Stomach (tissue), 9 donors: ENCODE results near the gene HSPA13. TPM values are rescaled to one million over a fixed set of nuclear protein-coding genes. Genes with fewer than 3 reads are reported as not detected.

Source experiments
- DNase-seq, 2 donors: peaks; one replicate each; pipeline versions ENCODE4 v3.0.0 to v3.0.0-alpha.2; 2013 to 2019
- H3K27ac ChIP-seq, 5 donors: fragments of 200-600 bp in 4 of 5; sonication (generic) in 4 of 5; one replicate each; pipeline ENCODE4 v1.5.1; 2013 to 2019; ENCODE audit warnings: mild to moderate bottlenecking in 1 of 5, moderate library complexity in 1 of 5
- H3K27me3 ChIP-seq, 3 donors: fragments of 200-600 bp; sonication (generic); one replicate each; pipeline ENCODE4 v1.5.1; 2017 to 2019; ENCODE audit warnings: mixed run types in 1 of 3
- H3K36me3 ChIP-seq, 4 donors: fragments of 200-600 bp; sonication (generic); 1 replicate in 3 of 4; 2 replicates in 1 of 4; pipeline ENCODE4 v1.5.1; 2016 to 2019
- H3K4me1 ChIP-seq, 4 donors: fragments of 200-600 bp; sonication (generic); one replicate each; pipeline ENCODE4 v1.5.1; 2016 to 2019
- H3K4me3 ChIP-seq, 4 donors: fragments of 200-600 bp; sonication (generic) in 3 of 4; one replicate each; pipeline ENCODE4 v1.5.1; 2016 to 2019; ENCODE audit warnings: mild to moderate bottlenecking in 1 of 4
- H3K9me3 ChIP-seq, 4 donors: fragments of 200-600 bp; sonication (generic); one replicate each; pipeline ENCODE4 v1.5.1; 2016 to 2019
- EP300 ChIP-seq: sonication (generic); formaldehyde crosslinking; IDR thresholded peaks from one replicate; pipeline ENCODE4 v1.6.1; 2017; ENCODE audit warnings: antibody characterized with exemption
- POLR2A ChIP-seq, 4 donors: fragments of 450-650 bp; IDR thresholded peaks; one replicate each; pipeline ENCODE4 v1.6.1; 2016; ENCODE audit warnings: antibody characterized with exemption in 4 of 4, control low read depth in 2 of 4, mild to moderate bottlenecking in 1 of 4, moderate library complexity in 1 of 4
- POLR2AphosphoS5 ChIP-seq, 3 donors: sonication (generic); formaldehyde crosslinking; IDR thresholded peaks; one replicate each; pipeline ENCODE4 v1.6.1; 2016; ENCODE audit warnings: antibody characterized with exemption in 3 of 3
- WGBS, 5 donors: extraction: QIAGEN DNeasy Blood & Tissue Kit in 3 of 5; methylation state at CpG; one replicate each; pipeline versions ENCODE4 v1.1.5 to v1.1.7; 2013 to 2018; 5-methylcytosine and 5-hydroxymethylcytosine counted together
- intact Hi-C: fragments of 100-400 bp; cut with DNase I; formaldehyde crosslinking; loops from one replicate; pipeline ENCODE4 v1.15.1; 2023; ENCODE audit warnings: low total_unique reads
- polyA plus RNA-seq, 3 donors: library from polyadenylated mRNA; stranded (reverse); fragments of 200-250 nt; gene quantifications; one replicate each; pipeline ENCODE4 v1.2.3, GENCODE V29; 2013
- total RNA-seq, 5 donors: library from RNA; depleted of rRNA; stranded (reverse); fragments of >200 nt; gene quantifications; one replicate each; pipeline versions ENCODE4 v1.1.0 to v1.2.3, GENCODE V29; 2014 to 2016
- TF ChIP-seq, protein P1 (sequence below), 7 experiments: fragments of 450-650 bp in 4 of 7; fragments of 200-600 bp in 3 of 7; sonication (generic) in 3 of 7; IDR thresholded peaks; one replicate each; pipeline ENCODE4 v1.5.1; 2016 to 2019; ENCODE audit warnings: antibody characterized with exemption in 7 of 7, control low read depth in 2 of 7, mild to moderate bottlenecking in 1 of 7
- donor health status: healthy with polysubstance abuse.
- donor health status: Bipolar disorder and iron deficiency.
- donor health status: healthy.

Gene HSPA13
- total and polyA plus RNA-seq, 8 donors, result 0.58 to 47.7 (median 7.7) TPM

DNA sequence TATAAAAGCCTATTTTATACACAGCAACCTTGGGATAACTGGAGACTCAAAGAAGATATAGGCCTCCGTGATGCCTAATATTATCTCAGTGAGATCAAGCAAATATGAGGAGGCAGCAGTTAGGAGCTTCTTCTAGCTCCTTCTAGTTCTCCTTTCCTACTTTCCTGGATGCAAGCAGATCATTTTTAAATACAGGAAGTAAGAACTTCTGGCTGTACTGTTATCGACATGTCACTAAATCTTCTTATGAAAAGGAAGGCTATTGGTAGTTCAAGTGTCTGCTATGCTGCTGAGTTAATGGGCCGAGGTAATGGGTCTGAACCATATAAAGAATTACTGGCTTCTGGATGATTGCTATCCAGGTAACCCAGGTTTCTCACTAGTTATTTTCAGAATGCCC, 15.9 kb downstream of the HSPA13 start:
- DNase-seq, result no peak
- no peaks in the 10 kb centered on the region for H3K4me1 ChIP-seq
- H3K27me3 ChIP-seq, result no peaks in the 10 kb centered on the region
- 76 to 90% (median 82%) methylated on average over 3 of the region's 3 CpGs for WGBS, 5 donors
- no peak overlapping the region for H3K4me3 ChIP-seq
- H3K9me3 ChIP-seq, result no peaks in the 10 kb centered on the region
- H3K27ac ChIP-seq, result no peak overlapping the region
- intact Hi-C loops, result no loop called here
- TF ChIP-seq EP300 (no peak), POLR2A (IDR thresholded peaks at IDR 0.05) (no peak), POLR2AphosphoS5 (IDR thresholded peaks at IDR 0.05) (no peak)
- TF ChIP-seq, protein P1, sequence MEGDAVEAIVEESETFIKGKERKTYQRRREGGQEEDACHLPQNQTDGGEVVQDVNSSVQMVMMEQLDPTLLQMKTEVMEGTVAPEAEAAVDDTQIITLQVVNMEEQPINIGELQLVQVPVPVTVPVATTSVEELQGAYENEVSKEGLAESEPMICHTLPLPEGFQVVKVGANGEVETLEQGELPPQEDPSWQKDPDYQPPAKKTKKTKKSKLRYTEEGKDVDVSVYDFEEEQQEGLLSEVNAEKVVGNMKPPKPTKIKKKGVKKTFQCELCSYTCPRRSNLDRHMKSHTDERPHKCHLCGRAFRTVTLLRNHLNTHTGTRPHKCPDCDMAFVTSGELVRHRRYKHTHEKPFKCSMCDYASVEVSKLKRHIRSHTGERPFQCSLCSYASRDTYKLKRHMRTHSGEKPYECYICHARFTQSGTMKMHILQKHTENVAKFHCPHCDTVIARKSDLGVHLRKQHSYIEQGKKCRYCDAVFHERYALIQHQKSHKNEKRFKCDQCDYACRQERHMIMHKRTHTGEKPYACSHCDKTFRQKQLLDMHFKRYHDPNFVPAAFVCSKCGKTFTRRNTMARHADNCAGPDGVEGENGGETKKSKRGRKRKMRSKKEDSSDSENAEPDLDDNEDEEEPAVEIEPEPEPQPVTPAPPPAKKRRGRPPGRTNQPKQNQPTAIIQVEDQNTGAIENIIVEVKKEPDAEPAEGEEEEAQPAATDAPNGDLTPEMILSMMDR (IDR thresholded peaks at IDR 0.05), result no peak
- H3K36me3 ChIP-seq, result peaks cover 0 to under 1% (median 0%) of the 10 kb centered on the region in 4 donors

- TF ChIP-seq POLR2A (IDR thresholded peaks at IDR 0.05) (no peak), EP300 (no peak), POLR2AphosphoS5 (IDR thresholded peaks at IDR 0.05) (no peak)
- TF ChIP-seq, protein P1 (IDR thresholded peaks at IDR 0.05), result no peak
- H3K9me3 ChIP-seq, result no peaks in the 10 kb centered on the region
- DNase-seq, result peak in 1 of 2 donors; percentile 11
- intact Hi-C loops, result no loop called here
- H3K27me3 ChIP-seq, result no peaks in the 10 kb centered on the region
- no peak overlapping the region for H3K27ac ChIP-seq
- no peak overlapping the region for H3K4me3 ChIP-seq
- H3K4me1 ChIP-seq, result no peaks in the 10 kb centered on the region
- H3K36me3 ChIP-seq, result no peaks in the 10 kb centered on the region
- WGBS, 5 donors, result 47 to 61% (median 53%) methylated on average over 3 of the region's 3 CpGs
Measured at GRCh38 chr21:14361958-14362357, 21.0 kb downstream of the HSPA13 start.

DNA sequence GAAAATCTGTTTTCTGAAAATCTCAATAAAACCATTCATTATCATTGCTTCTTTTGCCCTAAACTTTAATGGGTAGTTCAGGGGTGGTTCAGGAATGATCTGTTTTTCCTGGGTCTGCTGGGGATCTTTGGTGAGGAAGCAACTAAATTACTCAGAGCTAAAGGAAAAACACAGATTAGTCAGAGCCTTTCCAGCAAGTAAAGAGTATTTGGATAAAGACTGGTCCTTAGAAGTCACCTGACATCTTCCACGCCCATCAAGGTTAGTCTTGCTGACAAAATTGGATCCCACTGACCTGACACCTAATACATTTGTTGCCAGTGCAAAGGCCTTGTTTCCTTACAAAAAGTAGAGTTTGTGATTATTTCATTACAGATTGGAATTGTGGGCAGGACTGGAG, 24.2 kb downstream of the HSPA13 start:
- intact Hi-C loops, result no loop called here
- H3K4me1 ChIP-seq, result no peaks in the 10 kb centered on the region
- no peaks in the 10 kb centered on the region for H3K36me3 ChIP-seq
- TF ChIP-seq POLR2AphosphoS5 (IDR thresholded peaks at IDR 0.05) (no peak), POLR2A (IDR thresholded peaks at IDR 0.05) (no peak), EP300 (no peak)
- TF ChIP-seq, protein P1 (IDR thresholded peaks at IDR 0.05), result no peak
- no peaks in the 10 kb centered on the region for H3K27me3 ChIP-seq
- 47 to 75% (median 53%) methylated on average over 1 of the region's 1 CpG for WGBS, 5 donors
- no peak overlapping the region for H3K27ac ChIP-seq
- no peak overlapping the region for H3K4me3 ChIP-seq
- no peak for DNase-seq
- no peaks in the 10 kb centered on the region for H3K9me3 ChIP-seq

DNA sequence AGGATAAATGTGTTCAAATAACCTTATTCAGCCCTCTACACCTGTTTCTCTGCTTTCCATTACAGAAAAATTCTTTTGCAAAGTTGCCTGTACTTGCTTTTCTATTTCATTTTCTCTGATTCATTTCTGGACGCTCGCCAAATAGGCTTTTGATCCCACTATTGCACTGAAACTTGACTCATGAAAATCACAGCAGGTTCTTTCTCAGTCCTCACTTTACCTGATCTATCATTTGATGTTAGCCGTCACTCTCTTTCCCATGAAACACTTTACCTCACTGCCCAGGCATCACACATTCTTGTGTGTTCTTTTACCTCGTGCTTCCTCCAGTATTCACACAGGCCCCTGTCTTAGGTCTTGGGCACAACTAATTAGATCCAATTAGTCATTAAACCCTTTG, 26.2 kb downstream of the HSPA13 start:
- H3K36me3 ChIP-seq, result no peaks in the 10 kb centered on the region
- WGBS, 5 donors, result 64 to 84% (median 75%) methylated on average over 4 of the region's 4 CpGs
- intact Hi-C loops, result no loop called here
- no peak overlapping the region for H3K4me3 ChIP-seq
- TF ChIP-seq, protein P1 (IDR thresholded peaks at IDR 0.05), result no peak
- no peaks in the 10 kb centered on the region for H3K27me3 ChIP-seq
- no peaks in the 10 kb centered on the region for H3K4me1 ChIP-seq
- peak in 1 of 2 donors; percentile 28 for DNase-seq
- no peaks in the 10 kb centered on the region for H3K9me3 ChIP-seq
- H3K27ac ChIP-seq, result no peak overlapping the region
